Peyer's patch (tissue), 4 donors: ENCODE measurements around the gene UBA6.

Source experiments
- POLR2A ChIP-seq, 2 donors: fragments of 450-650 bp; IDR thresholded peaks; one replicate each; pipeline ENCODE4 v1.5.1; 2017; ENCODE audit warnings: antibody characterized with exemption in 2 of 2, mild to moderate bottlenecking in 2 of 2, moderate library complexity in 2 of 2
- TF ChIP-seq, protein P1 (sequence below), 6 experiments: fragments of 450-650 bp in 4 of 6; fragments of 200-600 bp in 2 of 6; sonication (generic) in 1 of 6; IDR thresholded peaks; one replicate each; pipeline ENCODE4 v1.5.1; 2017 to 2019; ENCODE audit warnings: antibody characterized with exemption in 6 of 6, mild to moderate bottlenecking in 3 of 6, moderate library complexity in 1 of 6

DNA sequence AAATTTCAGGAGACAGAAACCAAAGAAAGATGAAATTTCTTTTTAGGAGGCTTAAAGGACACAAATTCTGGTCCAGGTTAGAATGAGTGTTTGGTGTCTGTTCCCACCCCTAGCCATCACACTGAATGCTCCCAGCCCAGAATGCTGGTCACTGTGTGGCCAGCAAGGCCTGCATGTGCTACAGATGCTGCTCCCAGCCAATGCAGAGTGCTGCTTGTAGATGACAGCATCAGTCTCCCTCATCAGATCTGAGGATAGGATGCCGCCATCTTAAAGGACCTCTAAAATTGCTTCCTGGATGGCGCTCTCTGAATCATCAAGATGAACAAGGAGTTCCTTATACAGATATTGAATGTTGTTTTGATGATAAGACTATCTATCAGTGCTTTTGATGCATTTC is 17.9 kb upstream of the UBA6 start:
- TF ChIP-seq POLR2A (IDR thresholded peaks at IDR 0.05), result no peak
- TF ChIP-seq, protein P1, sequence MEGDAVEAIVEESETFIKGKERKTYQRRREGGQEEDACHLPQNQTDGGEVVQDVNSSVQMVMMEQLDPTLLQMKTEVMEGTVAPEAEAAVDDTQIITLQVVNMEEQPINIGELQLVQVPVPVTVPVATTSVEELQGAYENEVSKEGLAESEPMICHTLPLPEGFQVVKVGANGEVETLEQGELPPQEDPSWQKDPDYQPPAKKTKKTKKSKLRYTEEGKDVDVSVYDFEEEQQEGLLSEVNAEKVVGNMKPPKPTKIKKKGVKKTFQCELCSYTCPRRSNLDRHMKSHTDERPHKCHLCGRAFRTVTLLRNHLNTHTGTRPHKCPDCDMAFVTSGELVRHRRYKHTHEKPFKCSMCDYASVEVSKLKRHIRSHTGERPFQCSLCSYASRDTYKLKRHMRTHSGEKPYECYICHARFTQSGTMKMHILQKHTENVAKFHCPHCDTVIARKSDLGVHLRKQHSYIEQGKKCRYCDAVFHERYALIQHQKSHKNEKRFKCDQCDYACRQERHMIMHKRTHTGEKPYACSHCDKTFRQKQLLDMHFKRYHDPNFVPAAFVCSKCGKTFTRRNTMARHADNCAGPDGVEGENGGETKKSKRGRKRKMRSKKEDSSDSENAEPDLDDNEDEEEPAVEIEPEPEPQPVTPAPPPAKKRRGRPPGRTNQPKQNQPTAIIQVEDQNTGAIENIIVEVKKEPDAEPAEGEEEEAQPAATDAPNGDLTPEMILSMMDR (IDR thresholded peaks at IDR 0.05), result no peak
